ENCODE data around the gene LILRB5. TPM values are rescaled to one million over a fixed set of nuclear protein-coding genes. Genes with fewer than 3 reads are reported as not detected.
"Not testable (repeated sequence)": the region's sequence is repeated elsewhere in the genome, so short reads cannot be mapped to it uniquely, and the experiment has no call there.

LILRB5 gene
- total and polyA plus RNA-seq, 4 donors, result 2.7 to 48.7 (median 11.7) TPM

GRCh38 chr19:54207983-54208783, 48.9 kb downstream of the LILRB5 start:
- no peaks in the 10 kb centered on the region for H3K4me1 ChIP-seq (ENCODE audit: control insufficient read depth in 1 of 2, insufficient read depth in 2 of 2, low read length in 2 of 2)
- no peak overlapping the region for H3K27ac ChIP-seq (ENCODE audit: low read depth in 1 of 2, low read length in 2 of 2)
- intact Hi-C loops (cut with DNase I), result no loop called here
- 67 to 68% methylated on average over 18 of the region's 18 CpGs for WGBS, 2 donors
- H3K27me3 ChIP-seq (ENCODE audit: control insufficient read depth in 1 of 2, insufficient read depth in 2 of 2, low read length in 1 of 2), result no peaks in the 10 kb centered on the region
- H3K9me3 ChIP-seq (ENCODE audit: control insufficient read depth, low read length), result no peaks in the 10 kb centered on the region
- H3K4me3 ChIP-seq (ENCODE audit: low read length in 2 of 2), result no peak overlapping the region
- peaks cover 0 to 8% of the 10 kb centered on the region in 2 donors for H3K36me3 ChIP-seq (ENCODE audit: control insufficient read depth in 1 of 2, insufficient read depth in 2 of 2, low read length in 1 of 2)
- peak; percentile 78 to 89 for DNase-seq
- peak; percentile 68 for ATAC-seq (ENCODE audit: low FRiP score)

GRCh38 chr19:54207676-54207982, 49.4 kb downstream of the LILRB5 start:
- no peak overlapping the region for H3K27ac ChIP-seq (ENCODE audit: low read depth in 1 of 2, low read length in 2 of 2)
- no peaks in the 10 kb centered on the region for H3K9me3 ChIP-seq (ENCODE audit: control insufficient read depth, low read length)
- no peaks in the 10 kb centered on the region for H3K27me3 ChIP-seq (ENCODE audit: control insufficient read depth in 1 of 2, insufficient read depth in 2 of 2, low read length in 1 of 2)
- peak in 1 of 2 donors; percentile 76 for DNase-seq
- intact Hi-C loops (cut with DNase I), result no loop called here
- H3K4me3 ChIP-seq (ENCODE audit: low read length in 2 of 2), result no peak overlapping the region
- H3K4me1 ChIP-seq (ENCODE audit: control insufficient read depth in 1 of 2, insufficient read depth in 2 of 2, low read length in 2 of 2), result no peaks in the 10 kb centered on the region
- no peak for ATAC-seq (ENCODE audit: low FRiP score)
- H3K36me3 ChIP-seq (ENCODE audit: control insufficient read depth in 1 of 2, insufficient read depth in 2 of 2, low read length in 1 of 2), result peaks cover 0 to 9% of the 10 kb centered on the region in 2 donors
- 54 to 62% methylated on average over 5 of the region's 5 CpGs for WGBS, 2 donors

GRCh38 chr19:54207193-54207592, 49.9 kb downstream of the LILRB5 start:
- intact Hi-C loops (cut with DNase I); H3K4me3 ChIP-seq (ENCODE audit: low read length in 2 of 2); H3K27ac ChIP-seq (ENCODE audit: low read depth in 1 of 2, low read length in 2 of 2); H3K27me3 ChIP-seq (ENCODE audit: control insufficient read depth in 1 of 2, insufficient read depth in 2 of 2, low read length in 1 of 2); ATAC-seq (ENCODE audit: low FRiP score); H3K9me3 ChIP-seq (ENCODE audit: control insufficient read depth, low read length); H3K4me1 ChIP-seq (ENCODE audit: control insufficient read depth in 1 of 2, insufficient read depth in 2 of 2, low read length in 2 of 2); H3K36me3 ChIP-seq (ENCODE audit: control insufficient read depth in 1 of 2, insufficient read depth in 2 of 2, low read length in 1 of 2): not testable (repeated sequence)
- 83 to 85% methylated on average over 17 to 23 of the region's 23 CpGs for WGBS, 2 donors
- peak in 1 of 2 donors; percentile 65 for DNase-seq

- Histone ChIP-seq H3K36me3 (ENCODE audit: control insufficient read depth in 1 of 2, insufficient read depth in 2 of 2, low read length in 1 of 2) (peaks cover 0 to 9% of the 10 kb centered on the region in 2 donors), H3K27ac (ENCODE audit: low read depth in 1 of 2, low read length in 2 of 2) (no peak overlapping the region), H3K27me3 (ENCODE audit: control insufficient read depth in 1 of 2, insufficient read depth in 2 of 2, low read length in 1 of 2) (no peaks in the 10 kb centered on the region), H3K4me3 (ENCODE audit: low read length in 2 of 2) (no peak overlapping the region), H3K4me1 (ENCODE audit: control insufficient read depth in 1 of 2, insufficient read depth in 2 of 2, low read length in 2 of 2) (no peaks in the 10 kb centered on the region), H3K9me3 (ENCODE audit: control insufficient read depth, low read length) (no peaks in the 10 kb centered on the region)
- WGBS, 2 donors, result 81 to 82% methylated on average over 13 of the region's 13 CpGs
- intact Hi-C loops (cut with DNase I), result no loop called here
- ATAC-seq (ENCODE audit: low FRiP score) (no peak), DNase-seq (peak in 1 of 2 donors; percentile 34)
These were observed 50.3 kb downstream of the LILRB5 start for GRCh38 chr19:54206831-54207177.

- no peak overlapping the region for H3K27ac ChIP-seq (ENCODE audit: low read depth in 1 of 2, low read length in 2 of 2)
- DNase-seq, result peak in 1 of 2 donors; percentile 73
- no peak overlapping the region for H3K4me3 ChIP-seq (ENCODE audit: low read length in 2 of 2)
- H3K4me1 ChIP-seq (ENCODE audit: control insufficient read depth in 1 of 2, insufficient read depth in 2 of 2, low read length in 2 of 2), result no peaks in the 10 kb centered on the region
- ATAC-seq (ENCODE audit: low FRiP score), result no peak
- no peaks in the 10 kb centered on the region for H3K9me3 ChIP-seq (ENCODE audit: control insufficient read depth, low read length)
- peaks cover 0 to 9% of the 10 kb centered on the region in 2 donors for H3K36me3 ChIP-seq (ENCODE audit: control insufficient read depth in 1 of 2, insufficient read depth in 2 of 2, low read length in 1 of 2)
- intact Hi-C loops (cut with DNase I), result no loop called here
- 90 to 91% methylated on average over 27 of the region's 27 CpGs for WGBS, 2 donors
- H3K27me3 ChIP-seq (ENCODE audit: control insufficient read depth in 1 of 2, insufficient read depth in 2 of 2, low read length in 1 of 2), result no peaks in the 10 kb centered on the region
These were observed 50.8 kb downstream of the LILRB5 start for GRCh38 chr19:54206030-54206830.

- 70 to 72% methylated on average over 4 of the region's 4 CpGs for WGBS, 2 donors
- peaks cover 0 to 9% of the 10 kb centered on the region in 2 donors for H3K36me3 ChIP-seq (ENCODE audit: control insufficient read depth in 1 of 2, insufficient read depth in 2 of 2, low read length in 1 of 2)
- H3K4me3 ChIP-seq (ENCODE audit: low read length in 2 of 2), result no peak overlapping the region
- H3K4me1 ChIP-seq (ENCODE audit: control insufficient read depth in 1 of 2, insufficient read depth in 2 of 2, low read length in 2 of 2), result no peaks in the 10 kb centered on the region
- no peaks in the 10 kb centered on the region for H3K27me3 ChIP-seq (ENCODE audit: control insufficient read depth in 1 of 2, insufficient read depth in 2 of 2, low read length in 1 of 2)
- H3K9me3 ChIP-seq (ENCODE audit: control insufficient read depth, low read length), result no peaks in the 10 kb centered on the region
- DNase-seq (peak in 1 of 2 donors; percentile 7), ATAC-seq (ENCODE audit: low FRiP score) (no peak)
- intact Hi-C loops (cut with DNase I), result loop anchor here in 1 of 2 donors (5.0 kb wide), 1 partner anchor 38 kb away; no protein-coding TSS in a partner anchor
- H3K27ac ChIP-seq (ENCODE audit: low read depth in 1 of 2, low read length in 2 of 2), result no peak overlapping the region
These were observed 52.2 kb downstream of the LILRB5 start for GRCh38 chr19:54204767-54205468.

- no peaks in the 10 kb centered on the region for H3K9me3 ChIP-seq (ENCODE audit: control insufficient read depth, low read length)
- DNase-seq (peak in 1 of 2 donors; percentile 6), ATAC-seq (ENCODE audit: low FRiP score) (no peak)
- no peaks in the 10 kb centered on the region for H3K4me1 ChIP-seq (ENCODE audit: control insufficient read depth in 1 of 2, insufficient read depth in 2 of 2, low read length in 2 of 2)
- H3K27me3 ChIP-seq (ENCODE audit: control insufficient read depth in 1 of 2, insufficient read depth in 2 of 2, low read length in 1 of 2), result no peaks in the 10 kb centered on the region
- intact Hi-C loops (cut with DNase I), result loop anchor here in 1 of 2 donors (5.0 kb wide), 1 partner anchor 36 kb away; no protein-coding TSS in a partner anchor
- no peak overlapping the region for H3K4me3 ChIP-seq (ENCODE audit: low read length in 2 of 2)
- peaks cover 0 to 9% of the 10 kb centered on the region in 2 donors for H3K36me3 ChIP-seq (ENCODE audit: control insufficient read depth in 1 of 2, insufficient read depth in 2 of 2, low read length in 1 of 2)
- H3K27ac ChIP-seq (ENCODE audit: low read depth in 1 of 2, low read length in 2 of 2), result no peak overlapping the region
- 49 to 50% methylated on average over 9 of the region's 9 CpGs for WGBS, 2 donors
These were observed 53.9 kb downstream of the LILRB5 start for GRCh38 chr19:54203151-54203611.

GRCh38 chr19:54201980-54202379, 55.1 kb downstream of the LILRB5 start:
- ATAC-seq (ENCODE audit: low FRiP score) (no peak), DNase-seq (peak in 1 of 2 donors; percentile 63)
- no peaks in the 10 kb centered on the region for H3K27me3 ChIP-seq (ENCODE audit: control insufficient read depth in 1 of 2, insufficient read depth in 2 of 2, low read length in 1 of 2)
- H3K27ac ChIP-seq (ENCODE audit: low read depth in 1 of 2, low read length in 2 of 2), result no peak overlapping the region
- H3K4me3 ChIP-seq (ENCODE audit: low read length in 2 of 2), result no peak overlapping the region
- no peaks in the 10 kb centered on the region for H3K9me3 ChIP-seq (ENCODE audit: control insufficient read depth, low read length)
- no peaks in the 10 kb centered on the region for H3K4me1 ChIP-seq (ENCODE audit: control insufficient read depth in 1 of 2, insufficient read depth in 2 of 2, low read length in 2 of 2)
- 71 to 79% methylated on average over 13 of the region's 13 CpGs for WGBS, 2 donors
- intact Hi-C loops (cut with DNase I), result loop anchor here in 1 of 2 donors (2.0 to 5.0 kb wide), 2 partner anchors 35 to 65 kb away; partner anchors contain the start of gene CNOT3
- H3K36me3 ChIP-seq (ENCODE audit: control insufficient read depth in 1 of 2, insufficient read depth in 2 of 2, low read length in 1 of 2), result peaks cover 0 to 8% of the 10 kb centered on the region in 2 donors
